K562 (cell line): ENCODE data around the gene TMEM116. TPM values are rescaled to one million over a fixed set of nuclear protein-coding genes. Genes with fewer than 3 reads are reported as not detected.
A peak's percentile ranks its signal among the peaks of the same experiment; 100 is the strongest.

Experiments
- ATAC-seq: fragments of 200-7000 bp; cut with Tn5 transposase; 3 replicates; pipeline ENCODE4 v1.9.1; 2020; ENCODE audit warnings: moderate library complexity
- BruUV-seq: library from RNA; stranded (reverse); fragments of 400-500 nt; replicated peaks from 2 replicates; lab custom pipeline; 2021; lab: Mats Ljungman, UMichigan
- CTCF ChIA-PET: fragments of 300-600 bp; formaldehyde crosslinking; extraction: SDS; loops from one replicate; lab custom pipeline; 2021; ENCODE audit warnings: low intra/inter-chr PET ratio; lab: Yijun Ruan, JAX
- POLR2A ChIA-PET: fragments of 300-600, 350-650 bp; sonication (Branson Sonifier 250); formaldehyde crosslinking; extraction: SDS; loops from one replicate; lab custom pipeline; 2021; ENCODE audit warnings: antibody characterized with exemption, inconsistent platforms; lab: Yijun Ruan, JAX
- DNase-seq, 4 experiments: peaks; one replicate each; pipeline versions ENCODE4 v3.0.0 to v3.0.0-alpha.2; 2011 to 2018; ENCODE audit warnings: low spot score in 3 of 4, mixed read lengths in 3 of 4; ENCODE audit errors: extremely low read depth in 1 of 4
- FAIRE-seq: peaks from 2 replicates; lab custom pipeline; 2011; peaks lifted over from hg19 to GRCh38; lab: Jason Lieb, UNC
- H2AFZ ChIP-seq: 2 replicates; pipeline ENCODE4 v1.6.0; 2011; ENCODE audit warnings: low read depth, low read length, control low read depth, inconsistent platforms
- H3K27ac ChIP-seq: fragments of 200-600 bp; 3 replicates; pipeline ENCODE4 v1.8.0; 2011; ENCODE audit warnings: low read depth, mild to moderate bottlenecking, control low read depth, inconsistent platforms, low read length, moderate library complexity, mixed read lengths; ENCODE audit errors: extremely low read depth
- H3K27me3 ChIP-seq, 2 experiments: fragments of 300-600 bp in 1 of 2; 2 replicates in 1 of 2; 3 replicates in 1 of 2; pipeline versions ENCODE4 v1.6.0 to v1.8.0; 2011; ENCODE audit warnings: inconsistent platforms in 2 of 2, low read length in 2 of 2, mild to moderate bottlenecking in 1 of 2, mixed read lengths in 1 of 2, moderate library complexity in 1 of 2; ENCODE audit not compliant: control insufficient read depth in 2 of 2, insufficient read depth in 2 of 2
- H3K36me3 ChIP-seq: fragments of 300-600 bp; 3 replicates; pipeline ENCODE4 v1.8.0; 2011; ENCODE audit warnings: mild to moderate bottlenecking, low read length, inconsistent platforms; ENCODE audit not compliant: control insufficient read depth, insufficient read depth
- H3K4me1 ChIP-seq, 2 experiments: fragments of 200-600 bp in 1 of 2; replicated peaks in 1 of 2; 2 replicates in 1 of 2; 3 replicates in 1 of 2; pipeline versions ENCODE4 v1.5.1 to v1.8.0; 2011; ENCODE audit warnings: inconsistent platforms in 2 of 2, low read length in 2 of 2, mild to moderate bottlenecking in 1 of 2, mixed read lengths in 1 of 2, moderate library complexity in 1 of 2; ENCODE audit not compliant: control insufficient read depth in 2 of 2, insufficient read depth in 2 of 2
- H3K4me2 ChIP-seq: 2 replicates; pipeline ENCODE4 v1.6.1; 2011; ENCODE audit warnings: low read length, control low read depth, inconsistent platforms, mixed read lengths; ENCODE audit not compliant: insufficient read depth
- H3K4me3 ChIP-seq: fragments of 200-600 bp; sonication (generic), shearing (Covaris generic); 2 replicates; pipeline ENCODE4 v1.5.1; 2016; ENCODE audit warnings: control low read depth, inconsistent platforms
- H3K79me2 ChIP-seq: fragments of 200-600 bp; 3 replicates; pipeline ENCODE4 v1.8.0; 2011; ENCODE audit warnings: low read length, inconsistent platforms; ENCODE audit not compliant: control insufficient read depth, insufficient read depth
- H3K9ac ChIP-seq, 2 experiments: 2 replicates each; pipeline versions ENCODE4 v1.6.0 to v1.6.1; 2011; ENCODE audit warnings: low read depth in 2 of 2, low read length in 2 of 2, control low read depth in 1 of 2, inconsistent platforms in 1 of 2, mild to moderate bottlenecking in 1 of 2, mixed read lengths in 1 of 2; ENCODE audit not compliant: insufficient read depth in 1 of 2
- H3K9me1 ChIP-seq: one replicate; pipeline ENCODE4 v1.6.0; 2011; ENCODE audit warnings: inconsistent platforms, mild to moderate bottlenecking, low read length, moderate library complexity; ENCODE audit not compliant: control insufficient read depth, insufficient read depth
- H3K9me3 ChIP-seq: replicated peaks from 2 replicates; pipeline ENCODE4 v1.5.1; 2011; ENCODE audit warnings: low read depth, low read length, inconsistent platforms; ENCODE audit not compliant: control insufficient read depth, insufficient read depth
- H4K20me1 ChIP-seq: replicated peaks from 2 replicates; pipeline ENCODE4 v1.6.1; 2011; ENCODE audit warnings: low read length, inconsistent platforms, mixed read lengths; ENCODE audit not compliant: control insufficient read depth, insufficient read depth
- BACH1 ChIP-seq: fragments of 200-800 bp; sonication (Bioruptor generic); IDR thresholded peaks from 2 replicates; pipeline ENCODE4 v1.6.1; 2016; ENCODE audit warnings: missing genetic modification characterization, missing compliant biosample characterization
- CHD1 ChIP-seq: fragments of 200-600 bp; sonication (generic); IDR thresholded peaks from one replicate; pipeline ENCODE4 v1.6.1; 2012; ENCODE audit warnings: mild to moderate bottlenecking, moderate library complexity, low read length, inconsistent platforms
- EGR1 ChIP-seq: fragments of 450-650 bp; conservative IDR thresholded peaks from 2 replicates; pipeline ENCODE4 v1.6.1; 2017; ENCODE audit warnings: mild to moderate bottlenecking
- WGBS: fragments of 100-300 bp; shearing (Covaris generic); methylation state at CpG from one replicate; pipeline ENCODE4 v1.1.6; 2016; ENCODE audit warnings: low coverage, mixed read lengths; ENCODE audit not compliant: insufficient coverage; ENCODE audit errors: missing lambda C conversion rate; 5-methylcytosine and 5-hydroxymethylcytosine counted together
- in situ Hi-C: fragments of 300-500 bp; cut with MboI; formaldehyde crosslinking; loops from 4 replicates; pipeline ENCODE4 v1.15.0; 2018; ENCODE audit warnings: inconsistent platforms, mixed read lengths
- intact Hi-C: fragments of 100-400 bp; cut with micrococcal nuclease; formaldehyde crosslinking; loops from 2 replicates; pipeline ENCODE4 v1.14.2; 2022
- polyA plus RNA-seq, 8 experiments: library from polyadenylated mRNA; depleted of rRNA in 4 of 8; stranded (reverse) in 5 of 8; unstranded in 3 of 8; fragments of >200 nt; fragmentation: Nextera tagmentation in 2 of 8; fragmentation: Illumina TruSeq in 1 of 8; extraction: Ambion mirVana in 2 of 8; extraction: Trizol in 1 of 8; gene quantifications; 2 replicates each; pipeline versions ENCODE4 v1.2.1 to v1.2.3, GENCODE V29; 2011 to 2014; ENCODE audit warnings: inconsistent platforms in 1 of 8, missing spikeins in 1 of 8
- total RNA-seq, 7 experiments: library from RNA; depleted of rRNA in 6 of 7; stranded (reverse); fragments of >200 nt in 6 of 7; fragmentation: Illumina TruSeq in 2 of 7; extraction: Trizol in 2 of 7; gene quantifications; 2 replicates each; pipeline versions ENCODE4 v1.2.1 to v1.2.3, GENCODE V29; 2011 to 2021; ENCODE audit warnings: low replicate concordance in 1 of 7

The TMEM116 gene
- total and polyA plus RNA-seq, 9 of the 15 experiments (the other 6 are each of a cell fraction or from before 2014, with no cell fraction given) = 5.2 to 78.6 (median 13.9) TPM

DNA sequence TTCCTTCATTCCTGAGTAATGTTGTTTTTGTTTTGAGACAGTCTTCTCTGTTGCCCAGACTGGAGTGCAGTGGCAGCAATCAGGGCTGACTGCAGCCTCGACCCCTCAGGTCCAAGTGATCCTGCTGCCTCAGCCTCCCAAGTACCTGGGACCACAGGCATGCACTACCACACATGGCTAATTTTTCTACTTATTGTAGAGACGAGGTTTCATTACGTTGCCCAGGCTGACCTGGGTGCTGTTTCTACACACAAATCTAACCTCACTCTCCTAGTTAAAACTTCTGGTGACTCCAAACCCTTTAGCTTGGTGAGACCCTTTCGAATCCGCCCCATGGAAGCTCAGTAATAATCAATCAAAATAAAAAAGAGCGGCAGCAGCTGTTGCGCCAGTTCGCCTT, 1.3 kb downstream of the TMEM116 start:
- H3K79me2 ChIP-seq = peaks cover 66% of the 10 kb centered on the region
- no peaks in the 10 kb centered on the region for H3K27me3 ChIP-seq
- no TSS peak for BruUV-seq
- peak overlapping the region; percentile 92 for H3K4me2 ChIP-seq
- FAIRE-seq (no peak), DNase-seq (no peak), ATAC-seq (no peak)
- CTCF ChIA-PET = interaction anchor here (2.6 kb wide), 1 partner anchor 67 kb away, joined by 15 read pairs; no protein-coding TSS in a partner anchor
- 0 out of 2 replicates have a peak overlapping the region, but pooled peaks have one; percentile 91 for H2AFZ ChIP-seq
- H3K36me3 ChIP-seq = peaks cover 26% of the 10 kb centered on the region
- POLR2A ChIA-PET = interaction anchor here (1.0 to 3.7 kb wide), 5 partner anchors 10 to 170 kb away, joined by 3 to 54 read pairs (median 4); partner anchors contain the start of gene MAPKAPK5
- H3K9me1 ChIP-seq = no peaks in the 10 kb centered on the region
- H3K9me3 ChIP-seq = no peaks in the 10 kb centered on the region
- H3K4me3 ChIP-seq = peak overlapping the region; percentile 57
- no peak for TF ChIP-seq CHD1
- TF ChIP-seq EGR1 = no peak
- TF ChIP-seq BACH1 (tag) = peak; percentile 14; the same call in 1 of the 2 replicates
- H3K4me1 ChIP-seq = peaks cover 41% of the 10 kb centered on the region in 2 experiments; a peak in 4 of 5 replicates
- peak overlapping the region; percentile 99 for H3K27ac ChIP-seq
- intact Hi-C loops (loop anchor here (2.0 to 10.0 kb wide), 6 partner anchors 17 to 397 kb away; partner anchors contain the start of genes HECTD4, MAPKAPK5 and RPL6), in situ Hi-C loops (no loop called here)
- H3K9ac ChIP-seq = peak overlapping the region; percentile 93 to 96
- WGBS = 21% methylated on average over 8 of the region's 8 CpGs
- no peaks in the 10 kb centered on the region for H4K20me1 ChIP-seq
